Measurements from ENCODE around the gene THPO.

Gene THPO

DNA sequence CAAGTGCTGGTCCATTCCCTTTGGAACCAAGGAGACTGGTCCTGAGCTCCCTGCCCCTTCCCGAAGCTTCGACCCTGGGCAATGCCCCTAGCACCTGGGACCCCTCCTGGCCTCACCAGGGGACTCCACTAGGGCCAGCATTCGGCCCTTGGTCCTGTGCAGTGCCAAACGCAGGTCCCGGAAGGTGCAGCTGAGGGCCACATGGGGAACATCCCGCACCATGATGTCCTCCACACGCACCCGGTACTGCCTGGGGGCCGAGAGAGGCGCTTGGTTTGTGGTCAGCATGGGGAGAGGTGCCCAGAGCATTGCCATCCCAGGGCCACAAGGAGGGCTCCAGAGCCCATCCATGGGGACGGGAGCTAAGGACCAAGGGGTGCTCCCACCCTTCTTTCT is 24.5 kb downstream of the THPO start:
- Histone ChIP-seq H4K20me1 (ENCODE audit: insufficient read depth, low read length) (no peaks in the 10 kb centered on the region), H3K27ac (ENCODE audit: low read length) (no peak overlapping the region), H3K4me1 (ENCODE audit: low read length) (no peaks in the 10 kb centered on the region), H3K27me3 (replicated peaks; ENCODE audit: insufficient read depth, low read length) (no peaks in the 10 kb centered on the region), H3K9ac (ENCODE audit: low read length) (no peak overlapping the region), H3K4me3 (ENCODE audit: low read length) (no peak overlapping the region), H3K4me2 (ENCODE audit: low read depth, low read length) (no peak overlapping the region), H3F3A (ENCODE audit: insufficient read depth, low read length) (no peaks in the 10 kb centered on the region), H3K9me3 (replicated peaks; ENCODE audit: insufficient read depth, low read length) (no peaks in the 10 kb centered on the region), H2AFZ (ENCODE audit: low read length) (no peak overlapping the region), H3K9me2 (replicated peaks; ENCODE audit: insufficient read depth, low read length) (no peaks in the 10 kb centered on the region), H3K36me3 (replicated peaks; ENCODE audit: insufficient read depth, low read length) (no peaks in the 10 kb centered on the region), H3K79me2 (ENCODE audit: low read length) (no peaks in the 10 kb centered on the region)
- TF ChIP-seq EZH2phosphoT487 (IDR thresholded peaks at IDR 0.05; ENCODE audit: low read length), result no peak
- no peak for TF ChIP-seq EZH2 (optimal IDR thresholded peaks at IDR 0.05; ENCODE audit: low read depth, low read length)
- TF ChIP-seq, protein P1, sequence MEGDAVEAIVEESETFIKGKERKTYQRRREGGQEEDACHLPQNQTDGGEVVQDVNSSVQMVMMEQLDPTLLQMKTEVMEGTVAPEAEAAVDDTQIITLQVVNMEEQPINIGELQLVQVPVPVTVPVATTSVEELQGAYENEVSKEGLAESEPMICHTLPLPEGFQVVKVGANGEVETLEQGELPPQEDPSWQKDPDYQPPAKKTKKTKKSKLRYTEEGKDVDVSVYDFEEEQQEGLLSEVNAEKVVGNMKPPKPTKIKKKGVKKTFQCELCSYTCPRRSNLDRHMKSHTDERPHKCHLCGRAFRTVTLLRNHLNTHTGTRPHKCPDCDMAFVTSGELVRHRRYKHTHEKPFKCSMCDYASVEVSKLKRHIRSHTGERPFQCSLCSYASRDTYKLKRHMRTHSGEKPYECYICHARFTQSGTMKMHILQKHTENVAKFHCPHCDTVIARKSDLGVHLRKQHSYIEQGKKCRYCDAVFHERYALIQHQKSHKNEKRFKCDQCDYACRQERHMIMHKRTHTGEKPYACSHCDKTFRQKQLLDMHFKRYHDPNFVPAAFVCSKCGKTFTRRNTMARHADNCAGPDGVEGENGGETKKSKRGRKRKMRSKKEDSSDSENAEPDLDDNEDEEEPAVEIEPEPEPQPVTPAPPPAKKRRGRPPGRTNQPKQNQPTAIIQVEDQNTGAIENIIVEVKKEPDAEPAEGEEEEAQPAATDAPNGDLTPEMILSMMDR (IDR thresholded peaks at IDR 0.05; ENCODE audit: low read length), result no peak
- no peak for DNase-seq

DNA sequence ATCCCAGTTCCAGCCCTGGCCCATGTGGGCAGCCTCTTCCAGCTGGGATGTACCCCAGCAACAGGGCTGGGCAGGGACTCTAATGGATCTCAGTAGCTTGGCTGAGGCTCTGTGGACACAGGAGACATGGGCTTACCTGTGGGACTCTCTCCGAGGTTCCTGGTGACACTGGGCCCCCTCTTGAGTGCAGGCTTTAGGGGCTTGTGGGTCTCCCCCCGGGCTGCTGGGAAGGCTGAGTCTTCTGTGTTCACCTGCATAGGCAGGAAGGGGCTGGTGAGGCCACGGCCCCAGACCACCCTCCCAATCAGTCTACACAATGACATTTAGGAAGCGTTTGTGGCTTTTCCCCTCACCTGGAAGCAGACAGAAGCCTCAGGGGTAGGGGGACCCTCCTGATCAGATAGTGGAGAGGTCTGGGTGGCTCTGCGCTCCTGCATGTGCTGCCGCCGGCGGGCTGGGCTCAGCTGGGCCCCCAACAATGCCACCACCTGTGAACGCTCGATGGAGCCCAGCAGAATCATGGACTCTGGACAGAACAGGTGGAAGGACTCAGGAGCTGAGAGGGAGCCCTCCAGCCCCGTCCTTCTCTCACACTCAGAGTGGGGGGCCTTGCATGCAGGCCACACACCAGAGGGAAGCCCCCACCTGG is 25.0 kb downstream of the THPO start:
- Histone ChIP-seq H3K4me2 (ENCODE audit: low read depth, low read length) (no peak overlapping the region), H3K36me3 (replicated peaks; ENCODE audit: insufficient read depth, low read length) (no peaks in the 10 kb centered on the region)

DNA sequence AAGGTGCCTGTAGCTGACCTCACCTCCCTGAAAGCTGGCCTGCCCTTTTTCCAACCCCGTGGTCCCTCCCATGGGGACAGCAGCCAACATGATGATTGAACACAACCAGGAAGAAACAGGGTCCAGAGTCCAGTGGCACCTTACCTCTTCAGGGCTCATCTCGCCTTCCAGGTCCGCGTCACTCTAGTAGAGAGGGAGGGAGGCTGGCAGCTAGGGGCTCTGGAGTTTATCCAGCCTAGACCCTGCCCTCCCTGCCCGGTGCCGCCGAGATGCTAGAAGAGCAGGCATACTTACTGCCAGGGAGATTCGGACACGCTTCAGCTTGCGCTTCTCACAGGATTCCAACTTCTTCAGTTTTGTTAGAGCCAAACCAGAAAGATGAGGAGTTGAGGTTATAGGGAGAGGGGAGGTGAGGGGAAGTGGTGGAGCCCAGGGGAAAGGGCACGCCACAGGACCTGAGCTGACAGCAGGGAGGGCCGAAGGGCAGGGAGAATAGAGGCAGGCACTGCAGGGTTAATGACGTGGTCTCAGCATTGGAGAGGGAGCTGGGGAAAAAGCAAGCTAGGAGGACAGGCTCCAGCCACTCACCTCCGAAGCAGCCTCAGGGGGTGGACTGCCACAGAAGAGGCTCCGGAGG is 25.7 kb downstream of the THPO start:
- Histone ChIP-seq H3K4me1 (ENCODE audit: low read length) (no peaks in the 10 kb centered on the region), H3F3A (ENCODE audit: insufficient read depth, low read length) (no peaks in the 10 kb centered on the region), H4K20me1 (ENCODE audit: insufficient read depth, low read length) (no peaks in the 10 kb centered on the region), H2AFZ (ENCODE audit: low read length) (no peak overlapping the region), H3K9me3 (replicated peaks; ENCODE audit: insufficient read depth, low read length) (no peaks in the 10 kb centered on the region), H3K4me2 (ENCODE audit: low read depth, low read length) (no peak overlapping the region), H3K9ac (ENCODE audit: low read length) (no peak overlapping the region), H3K4me3 (ENCODE audit: low read length) (no peak overlapping the region), H3K79me2 (ENCODE audit: low read length) (no peaks in the 10 kb centered on the region), H3K9me2 (replicated peaks; ENCODE audit: insufficient read depth, low read length) (no peaks in the 10 kb centered on the region), H3K27me3 (replicated peaks; ENCODE audit: insufficient read depth, low read length) (no peaks in the 10 kb centered on the region), H3K36me3 (replicated peaks; ENCODE audit: insufficient read depth, low read length) (no peaks in the 10 kb centered on the region), H3K27ac (ENCODE audit: low read length) (no peak overlapping the region)
- TF ChIP-seq, protein P1 (IDR thresholded peaks at IDR 0.05; ENCODE audit: low read length), result no peak
- TF ChIP-seq EZH2 (optimal IDR thresholded peaks at IDR 0.05; ENCODE audit: low read depth, low read length) (no peak), EZH2phosphoT487 (IDR thresholded peaks at IDR 0.05; ENCODE audit: low read length) (no peak)
- DNase-seq, result no peak

More for the DNA sequence above, 25.0 kb downstream of the THPO start:
- no peak for DNase-seq
- no peak overlapping the region for H3K27ac ChIP-seq (ENCODE audit: low read length)
- TF ChIP-seq, protein P1 (IDR thresholded peaks at IDR 0.05; ENCODE audit: low read length), result no peak
- TF ChIP-seq EZH2 (optimal IDR thresholded peaks at IDR 0.05; ENCODE audit: low read depth, low read length) (no peak), EZH2phosphoT487 (IDR thresholded peaks at IDR 0.05; ENCODE audit: low read length) (no peak)
- H4K20me1 ChIP-seq (ENCODE audit: insufficient read depth, low read length), result no peaks in the 10 kb centered on the region
- no peak overlapping the region for H3K9ac ChIP-seq (ENCODE audit: low read length)
- no peaks in the 10 kb centered on the region for H3K9me3 ChIP-seq (replicated peaks; ENCODE audit: insufficient read depth, low read length)
- H3K4me1 ChIP-seq (ENCODE audit: low read length), result no peaks in the 10 kb centered on the region
- no peak overlapping the region for H2AFZ ChIP-seq (ENCODE audit: low read length)
- no peaks in the 10 kb centered on the region for H3F3A ChIP-seq (ENCODE audit: insufficient read depth, low read length)
- no peak overlapping the region for H3K4me3 ChIP-seq (ENCODE audit: low read length)
- H3K9me2 ChIP-seq (replicated peaks; ENCODE audit: insufficient read depth, low read length), result no peaks in the 10 kb centered on the region
- no peaks in the 10 kb centered on the region for H3K27me3 ChIP-seq (replicated peaks; ENCODE audit: insufficient read depth, low read length)
- H3K79me2 ChIP-seq (ENCODE audit: low read length), result no peaks in the 10 kb centered on the region

All from MM.1S (cell line).